ENCODE measurements around the gene CLIC5. TPM values are rescaled to one million over a fixed set of nuclear protein-coding genes. Genes with fewer than 3 reads are reported as not detected.

The CLIC5 gene
- total RNA-seq, 1 experiment from 2014 or later, result 0.20 TPM

DNA sequence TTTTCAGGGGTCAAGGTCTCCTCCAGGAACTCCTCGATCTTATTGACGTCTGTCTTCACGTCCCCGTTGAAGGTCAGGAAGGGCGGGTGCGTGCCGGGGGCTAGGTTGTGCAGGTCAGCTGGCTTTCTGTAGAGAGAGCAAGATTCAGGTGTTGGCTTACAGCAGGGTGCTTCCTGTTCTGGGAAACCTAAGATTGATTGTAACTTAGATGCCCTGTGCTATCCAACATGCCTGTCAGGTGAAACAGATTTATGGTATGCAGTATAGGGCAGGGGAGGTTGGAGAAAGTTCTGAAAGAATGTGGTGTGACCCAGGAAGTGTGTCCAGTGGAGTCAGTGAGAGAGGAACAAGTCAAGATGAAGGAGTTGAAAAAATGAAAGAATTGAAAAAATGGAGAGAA, 66.4 kb downstream of the CLIC5 start:
- Histone ChIP-seq H2AK5ac (ENCODE audit: insufficient read length, low read length) (no peak overlapping the region), H3K4me2 (ENCODE audit: insufficient read depth, insufficient read length, low read length) (no peak overlapping the region), H2BK120ac (ENCODE audit: low read depth, low read length, poor library complexity, severe bottlenecking) (peak overlapping the region; percentile 6), H4K91ac (ENCODE audit: insufficient read length, low read depth, low read length) (no peak overlapping the region), H3K56ac (ENCODE audit: insufficient read length, low read depth, low read length) (no peak overlapping the region), H3K27ac (ENCODE audit: insufficient read length, low read depth, low read length) (no peak overlapping the region), H3K27me3 (ENCODE audit: insufficient read depth, low read length) (no peaks in the 10 kb centered on the region), H4K5ac (ENCODE audit: insufficient read length, low read depth, low read length) (no peak overlapping the region), H2BK20ac (ENCODE audit: low read depth, low read length, poor library complexity, severe bottlenecking) (peak overlapping the region; percentile 79), H3K79me2 (ENCODE audit: insufficient read depth, low read length) (no peaks in the 10 kb centered on the region), H2BK12ac (ENCODE audit: insufficient read length, low read depth, low read length) (no peak overlapping the region), H3K79me1 (ENCODE audit: insufficient read depth, low read depth, low read length, poor library complexity, severe bottlenecking) (no peaks in the 10 kb centered on the region), H3T11ph (ENCODE audit: low read length) (no peak overlapping the region), H3K4ac (ENCODE audit: low read depth, low read length) (no peak overlapping the region), H3K14ac (ENCODE audit: insufficient read depth, low read length) (no peak overlapping the region), H3K4me1 (ENCODE audit: insufficient read depth, low read length) (no peaks in the 10 kb centered on the region), H2AFZ (ENCODE audit: low read length) (no peak overlapping the region), H3K18ac (ENCODE audit: insufficient read length, low read depth, low read length) (no peak overlapping the region), H3K9ac (ENCODE audit: extremely low read depth, insufficient read length, low read length) (no peak overlapping the region), H2BK5ac (ENCODE audit: insufficient read length, low read length) (no peak overlapping the region), H3K23ac (ENCODE audit: insufficient read length, low read depth, low read length) (no peak overlapping the region), H4K8ac (replicated peaks; ENCODE audit: insufficient read length, low read depth, low read length) (no peak overlapping the region), H3K9me3 (ENCODE audit: control insufficient read depth, low read depth, low read length) (no peaks in the 10 kb centered on the region), H4K20me1 (ENCODE audit: control insufficient read depth, insufficient read depth, insufficient read length) (no peaks in the 10 kb centered on the region), H2BK15ac (ENCODE audit: low read depth, low read length) (no peak overlapping the region), H3K23me2 (ENCODE audit: insufficient read length, low read depth, low read length, poor library complexity, severe bottlenecking) (no peaks in the 10 kb centered on the region)
- Mint-ChIP-seq H3K9me3 (no peaks in the 10 kb centered on the region), H3K36me3 (ENCODE audit: insufficient read depth in 1 of 3, low read depth in 3 of 3) (no peaks in the 10 kb centered on the region), H3K4me1 (peaks cover 3 to 4% of the 10 kb centered on the region in 2 experiments; a peak in 2 of 4 replicates), H3K27me3 (ENCODE audit: low read depth) (peaks cover 2% of the 10 kb centered on the region), H3K27ac (no peak overlapping the region), H3K4me3 (no peak overlapping the region)
- TF ChIP-seq, protein P1, sequence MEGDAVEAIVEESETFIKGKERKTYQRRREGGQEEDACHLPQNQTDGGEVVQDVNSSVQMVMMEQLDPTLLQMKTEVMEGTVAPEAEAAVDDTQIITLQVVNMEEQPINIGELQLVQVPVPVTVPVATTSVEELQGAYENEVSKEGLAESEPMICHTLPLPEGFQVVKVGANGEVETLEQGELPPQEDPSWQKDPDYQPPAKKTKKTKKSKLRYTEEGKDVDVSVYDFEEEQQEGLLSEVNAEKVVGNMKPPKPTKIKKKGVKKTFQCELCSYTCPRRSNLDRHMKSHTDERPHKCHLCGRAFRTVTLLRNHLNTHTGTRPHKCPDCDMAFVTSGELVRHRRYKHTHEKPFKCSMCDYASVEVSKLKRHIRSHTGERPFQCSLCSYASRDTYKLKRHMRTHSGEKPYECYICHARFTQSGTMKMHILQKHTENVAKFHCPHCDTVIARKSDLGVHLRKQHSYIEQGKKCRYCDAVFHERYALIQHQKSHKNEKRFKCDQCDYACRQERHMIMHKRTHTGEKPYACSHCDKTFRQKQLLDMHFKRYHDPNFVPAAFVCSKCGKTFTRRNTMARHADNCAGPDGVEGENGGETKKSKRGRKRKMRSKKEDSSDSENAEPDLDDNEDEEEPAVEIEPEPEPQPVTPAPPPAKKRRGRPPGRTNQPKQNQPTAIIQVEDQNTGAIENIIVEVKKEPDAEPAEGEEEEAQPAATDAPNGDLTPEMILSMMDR (conservative IDR thresholded peaks at IDR 0.05), result no peak
- no peak for DNase-seq
- WGBS (ENCODE audit: extremely low coverage, insufficient read length, low lambda C conversion rate), result no CpG with 5 or more reads among the region's 7 CpGs

All from H9 (cell line).